Measurements from ENCODE around the gene NOTCH4. TPM values are rescaled to one million over a fixed set of nuclear protein-coding genes. Genes with fewer than 3 reads are reported as not detected.

The NOTCH4 gene
- total RNA-seq, 1 experiment from 2014 or later: 2.3 TPM

DNA sequence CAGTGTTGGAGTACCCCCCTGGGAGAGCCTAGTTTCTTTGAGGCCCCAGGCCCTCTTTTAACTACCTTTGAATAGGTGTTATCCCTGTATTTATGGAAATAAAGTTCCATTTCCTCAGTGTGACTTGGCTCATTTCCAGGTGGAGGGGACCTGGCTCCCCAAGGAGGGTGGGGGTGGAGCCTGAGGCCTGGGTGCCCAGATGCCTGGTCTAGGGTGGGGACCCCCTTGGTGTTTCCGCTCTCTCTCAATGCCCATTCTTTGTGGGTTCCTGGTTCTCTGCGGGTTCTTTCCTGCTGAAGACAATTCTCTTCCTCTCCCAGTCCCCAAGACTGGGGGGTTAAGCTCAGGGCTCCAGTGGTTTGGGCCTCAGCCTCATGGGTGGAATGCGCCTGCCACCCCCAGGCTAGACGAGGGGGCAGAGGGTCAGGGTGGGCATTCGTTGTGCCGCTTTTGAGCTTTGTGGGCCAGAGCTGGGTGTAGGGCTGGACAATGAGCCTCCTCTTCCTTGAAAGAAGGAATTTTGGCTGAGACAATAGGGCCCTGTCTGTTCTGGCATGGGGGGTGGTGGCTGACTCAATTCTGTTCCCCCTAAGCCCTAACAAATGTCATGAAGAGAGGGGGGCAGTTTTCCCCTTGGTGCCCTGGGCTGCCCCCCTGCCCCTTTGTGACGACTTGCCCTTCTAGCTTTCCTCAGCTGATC lies 60.2 kb downstream of the NOTCH4 start:
- no peaks in the 10 kb centered on the region for H3K79me1 ChIP-seq (ENCODE audit: insufficient read depth, low read depth, low read length, poor library complexity, severe bottlenecking)
- no peak overlapping the region for H2BK5ac ChIP-seq (ENCODE audit: insufficient read length, low read length)
- no peak overlapping the region for H2BK12ac ChIP-seq (ENCODE audit: insufficient read length, low read depth, low read length)
- no peak overlapping the region for H3K18ac ChIP-seq (ENCODE audit: insufficient read length, low read depth, low read length)
- Mint-ChIP-seq H3K27me3 (ENCODE audit: low read depth) (no peaks in the 10 kb centered on the region; the same call in 1 of the 2 replicates), H3K27ac (peak overlapping the region in 1 of 3 experiments; percentile 78; a peak in 2 of 7 replicates), H3K36me3 (ENCODE audit: insufficient read depth in 1 of 3, low read depth in 3 of 3) (peaks cover 23 to 64% (median 44%) of the 10 kb centered on the region in 3 experiments), H3K4me1 (peaks cover 3 to 23% of the 10 kb centered on the region in 2 experiments; a peak in 2 of 4 replicates), H3K4me3 (no peak overlapping the region), H3K9me3 (no peaks in the 10 kb centered on the region)
- no peaks in the 10 kb centered on the region for H3K79me2 ChIP-seq (ENCODE audit: insufficient read depth, low read length)
- no peaks in the 10 kb centered on the region for H3K9me3 ChIP-seq (ENCODE audit: control insufficient read depth, low read depth, low read length)
- TF ChIP-seq, protein P1, sequence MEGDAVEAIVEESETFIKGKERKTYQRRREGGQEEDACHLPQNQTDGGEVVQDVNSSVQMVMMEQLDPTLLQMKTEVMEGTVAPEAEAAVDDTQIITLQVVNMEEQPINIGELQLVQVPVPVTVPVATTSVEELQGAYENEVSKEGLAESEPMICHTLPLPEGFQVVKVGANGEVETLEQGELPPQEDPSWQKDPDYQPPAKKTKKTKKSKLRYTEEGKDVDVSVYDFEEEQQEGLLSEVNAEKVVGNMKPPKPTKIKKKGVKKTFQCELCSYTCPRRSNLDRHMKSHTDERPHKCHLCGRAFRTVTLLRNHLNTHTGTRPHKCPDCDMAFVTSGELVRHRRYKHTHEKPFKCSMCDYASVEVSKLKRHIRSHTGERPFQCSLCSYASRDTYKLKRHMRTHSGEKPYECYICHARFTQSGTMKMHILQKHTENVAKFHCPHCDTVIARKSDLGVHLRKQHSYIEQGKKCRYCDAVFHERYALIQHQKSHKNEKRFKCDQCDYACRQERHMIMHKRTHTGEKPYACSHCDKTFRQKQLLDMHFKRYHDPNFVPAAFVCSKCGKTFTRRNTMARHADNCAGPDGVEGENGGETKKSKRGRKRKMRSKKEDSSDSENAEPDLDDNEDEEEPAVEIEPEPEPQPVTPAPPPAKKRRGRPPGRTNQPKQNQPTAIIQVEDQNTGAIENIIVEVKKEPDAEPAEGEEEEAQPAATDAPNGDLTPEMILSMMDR (conservative IDR thresholded peaks at IDR 0.05): no peak
- no peaks in the 10 kb centered on the region for H3K23me2 ChIP-seq (ENCODE audit: insufficient read length, low read depth, low read length, poor library complexity, severe bottlenecking)
- H3K27me3 ChIP-seq (ENCODE audit: insufficient read depth, low read length): no peaks in the 10 kb centered on the region
- no peak overlapping the region for H3K9ac ChIP-seq (ENCODE audit: extremely low read depth, insufficient read length, low read length)
- no peaks in the 10 kb centered on the region for H3K4me1 ChIP-seq (ENCODE audit: insufficient read depth, low read length)
- no CpG with 5 or more reads among the region's 7 CpGs for WGBS (ENCODE audit: extremely low coverage, insufficient read length, low lambda C conversion rate)
- H3K14ac ChIP-seq (ENCODE audit: insufficient read depth, low read length): no peak overlapping the region
- no peak overlapping the region for H2AFZ ChIP-seq (ENCODE audit: low read length)
- H3T11ph ChIP-seq (ENCODE audit: low read length): no peak overlapping the region
- no peak overlapping the region for H2BK20ac ChIP-seq (ENCODE audit: low read depth, low read length, poor library complexity, severe bottlenecking)
- no peaks in the 10 kb centered on the region for H4K20me1 ChIP-seq (ENCODE audit: control insufficient read depth, insufficient read depth, insufficient read length)
- no peak overlapping the region for H2BK120ac ChIP-seq (ENCODE audit: low read depth, low read length, poor library complexity, severe bottlenecking)
- H4K8ac ChIP-seq (replicated peaks; ENCODE audit: insufficient read length, low read depth, low read length): no peak overlapping the region
- H3K56ac ChIP-seq (ENCODE audit: insufficient read length, low read depth, low read length): no peak overlapping the region
- no peak overlapping the region for H2BK15ac ChIP-seq (ENCODE audit: low read depth, low read length)
- H4K91ac ChIP-seq (ENCODE audit: insufficient read length, low read depth, low read length): no peak overlapping the region
- H3K27ac ChIP-seq (ENCODE audit: insufficient read length, low read depth, low read length): no peak overlapping the region
- DNase-seq: no peak
- no peak overlapping the region for H3K4ac ChIP-seq (ENCODE audit: low read depth, low read length)
- H3K23ac ChIP-seq (ENCODE audit: insufficient read length, low read depth, low read length): no peak overlapping the region
- H2AK5ac ChIP-seq (ENCODE audit: insufficient read length, low read length): no peak overlapping the region
- no peak overlapping the region for H3K4me2 ChIP-seq (ENCODE audit: insufficient read depth, insufficient read length, low read length)
- no peak overlapping the region for H4K5ac ChIP-seq (ENCODE audit: insufficient read length, low read depth, low read length)

Measured in H9 (cell line).